ENCODE results near the gene DCST2.
A peak's percentile ranks its signal among the peaks of the same experiment; 100 is the strongest.

Gene DCST2

GRCh38 chr1:155070721-155071569 lies 37.4 kb upstream of the DCST2 start:
- H3K36me3 ChIP-seq: peaks cover 0 to 23% (median 0%) of the 10 kb centered on the region in 3 donors
- H3K27me3 ChIP-seq: no peaks in the 10 kb centered on the region
- intact Hi-C loops (cut with DNase I; ENCODE audit: low total_unique reads): no loop called here
- H3K4me1 ChIP-seq: peaks cover 0 to 16% (median 13%) of the 10 kb centered on the region in 4 donors
- peak overlapping the region; percentile 46 to 49 for H3K4me3 ChIP-seq
- DNase-seq: peak; percentile 69 to 85
- peak; percentile 20 to 44 for TF ChIP-seq CTCF (IDR thresholded peaks at IDR 0.05)
- H3K27ac ChIP-seq: peak overlapping the region; percentile 33 to 56
- no peaks in the 10 kb centered on the region for H3K9me3 ChIP-seq

- H3K4me3 ChIP-seq: peak overlapping the region; percentile 46 to 49
Observed at GRCh38 chr1:155070158-155070621, 36.6 kb upstream of the DCST2 start.

GRCh38 chr1:155069551-155070157 lies 36.1 kb upstream of the DCST2 start:
- TF ChIP-seq CTCF (IDR thresholded peaks at IDR 0.05): no peak
- DNase-seq: no peak
- intact Hi-C loops (cut with DNase I; ENCODE audit: low total_unique reads): no loop called here
- H3K4me3 ChIP-seq: no peak overlapping the region
- no peaks in the 10 kb centered on the region for H3K9me3 ChIP-seq
- H3K27ac ChIP-seq: no peak overlapping the region
- peaks cover 0 to 23% (median 0%) of the 10 kb centered on the region in 3 donors for H3K36me3 ChIP-seq
- H3K4me1 ChIP-seq: peaks cover 0 to 18% (median 13%) of the 10 kb centered on the region in 4 donors
- H3K27me3 ChIP-seq: no peaks in the 10 kb centered on the region

More at GRCh38 chr1:155070158-155070621, 36.6 kb upstream of the DCST2 start:
- Histone ChIP-seq H3K36me3 (peaks cover 0 to 23% (median 0%) of the 10 kb centered on the region in 3 donors), H3K9me3 (no peaks in the 10 kb centered on the region), H3K4me1 (peaks cover 0 to 16% (median 13%) of the 10 kb centered on the region in 4 donors), H3K27me3 (no peaks in the 10 kb centered on the region), H3K27ac (peak overlapping the region in 1 of 2 donors; percentile 56)
- intact Hi-C loops (cut with DNase I; ENCODE audit: low total_unique reads): no loop called here
- no peak for TF ChIP-seq CTCF (IDR thresholded peaks at IDR 0.05)
- DNase-seq: no peak

- intact Hi-C loops (cut with DNase I; ENCODE audit: low total_unique reads): no loop called here
- no peaks in the 10 kb centered on the region for H3K9me3 ChIP-seq
- no peak overlapping the region for H3K27ac ChIP-seq
- peaks cover 0 to 24% (median 18%) of the 10 kb centered on the region in 4 donors for H3K4me1 ChIP-seq
- TF ChIP-seq CTCF (IDR thresholded peaks at IDR 0.05): no peak
- peaks cover 0 to 23% (median 0%) of the 10 kb centered on the region in 3 donors for H3K36me3 ChIP-seq
- no peaks in the 10 kb centered on the region for H3K27me3 ChIP-seq
- H3K4me3 ChIP-seq: no peak overlapping the region
- DNase-seq: no peak
Observed at GRCh38 chr1:155068599-155068998, 35.0 kb upstream of the DCST2 start.

GRCh38 chr1:155066777-155067176 lies 33.2 kb upstream of the DCST2 start:
- no peaks in the 10 kb centered on the region for H3K27me3 ChIP-seq
- H3K27ac ChIP-seq: no peak overlapping the region
- DNase-seq: no peak
- H3K9me3 ChIP-seq: no peaks in the 10 kb centered on the region
- peaks cover 0 to 23% (median 0%) of the 10 kb centered on the region in 3 donors for H3K36me3 ChIP-seq
- intact Hi-C loops (cut with DNase I; ENCODE audit: low total_unique reads): no loop called here
- no peak for TF ChIP-seq CTCF (IDR thresholded peaks at IDR 0.05)
- peaks cover 0 to 42% (median 35%) of the 10 kb centered on the region in 4 donors for H3K4me1 ChIP-seq
- no peak overlapping the region for H3K4me3 ChIP-seq

All from tibial artery (tissue), 4 donors.